Epithelial cell of umbilical artery (primary cell): ENCODE results near the gene GNPTAB. TPM values are rescaled to one million over a fixed set of nuclear protein-coding genes. Genes with fewer than 3 reads are reported as not detected.

Experiments
- total RNA-seq: library from RNA; depleted of rRNA; stranded (reverse); fragments of >200 nt; gene quantifications from 2 replicates; pipeline ENCODE4 v1.2.3, GENCODE V29; 2014

The GNPTAB gene
- total RNA-seq: 23.4 and 27.5 TPM in 2 replicates

GRCh38 chr12:101830367-101831325 lies at the start of gene GNPTAB:
GNPTAB (minus strand) TSS chr12:101830959; CDS start chr12:101830675, 284 bp downstream.

GRCh38 chr12:101876861-101877805 lies 46.4 kb upstream of the GNPTAB start, which contains the start of gene DRAM1:
DRAM1 (plus strand) TSS chr12:101877580; CDS start chr12:101877790, 210 bp downstream.

GRCh38 chr12:101738920-101739665 lies 91.7 kb downstream of the GNPTAB start, which contains the start of gene SYCP3:
SYCP3 (minus strand) TSS chr12:101739462; CDS start chr12:101737935, 1,527 bp downstream.

GRCh38 chr12:101697197-101697929 lies 133.4 kb downstream of the GNPTAB start, which contains the start of gene CHPT1:
CHPT1 (plus strand) TSS chr12:101697640; CDS start chr12:101697862, 222 bp downstream.

Other genes starting within 250 kb of the GNPTAB start
- not detected in 2 replicates for gene MYBPC1, start 236.0 kb downstream of the GNPTAB start, total RNA-seq
- gene CHPT1, start 133.3 kb downstream of the GNPTAB start, total RNA-seq: 24.0 and 30.2 TPM in 2 replicates
- 0.30 TPM in 1 of 2 replicates, not detected in the other for gene SYCP3, start 91.5 kb downstream of the GNPTAB start, total RNA-seq
- 31.5 and 46.5 TPM in 2 replicates for gene DRAM1, start 46.6 kb upstream of the GNPTAB start, total RNA-seq
- 50.7 and 53.6 TPM in 2 replicates for gene WASHC3, start 231.0 kb upstream of the GNPTAB start, total RNA-seq